Panc1 (cell line): ENCODE measurements around the gene PTGS2.

Source experiments
- CTCF ChIP-seq: fragments of 450-650 bp; IDR thresholded peaks from 2 replicates; pipeline ENCODE4 v1.5.1; 2017; ENCODE audit warnings: mild to moderate bottlenecking
- POLR2AphosphoS5 ChIP-seq: IDR thresholded peaks from 2 replicates; pipeline ENCODE4 v1.6.1; 2012; ENCODE audit warnings: mild to moderate bottlenecking, low read depth, low read length, moderate library complexity
- REST ChIP-seq, 2 experiments: IDR thresholded peaks; 2 replicates each; pipeline ENCODE4 v1.6.1; 2011 to 2012; ENCODE audit warnings: low read depth in 2 of 2, control low read depth in 1 of 2, low read length in 1 of 2, mild to moderate bottlenecking in 1 of 2, moderate library complexity in 1 of 2; ENCODE audit not compliant: insufficient read depth in 1 of 2

- no peak for TF ChIP-seq CTCF
- TF ChIP-seq POLR2AphosphoS5 = no peak
- TF ChIP-seq REST (IDR thresholded peaks at IDR 0.05; ENCODE audit: insufficient read depth in 1 of 2, low read depth in 2 of 2, low read length in 1 of 2) = no peak
These were observed 8.1 kb downstream of the PTGS2 start for GRCh38 chr1:186672131-186672530.
